ENCODE results near the gene VIPR2. TPM values are rescaled to one million over a fixed set of nuclear protein-coding genes. Genes with fewer than 3 reads are reported as not detected.

The VIPR2 gene
- total and polyA plus RNA-seq, 8 donors: 3.7 to 13.7 (median 10.6) TPM

DNA sequence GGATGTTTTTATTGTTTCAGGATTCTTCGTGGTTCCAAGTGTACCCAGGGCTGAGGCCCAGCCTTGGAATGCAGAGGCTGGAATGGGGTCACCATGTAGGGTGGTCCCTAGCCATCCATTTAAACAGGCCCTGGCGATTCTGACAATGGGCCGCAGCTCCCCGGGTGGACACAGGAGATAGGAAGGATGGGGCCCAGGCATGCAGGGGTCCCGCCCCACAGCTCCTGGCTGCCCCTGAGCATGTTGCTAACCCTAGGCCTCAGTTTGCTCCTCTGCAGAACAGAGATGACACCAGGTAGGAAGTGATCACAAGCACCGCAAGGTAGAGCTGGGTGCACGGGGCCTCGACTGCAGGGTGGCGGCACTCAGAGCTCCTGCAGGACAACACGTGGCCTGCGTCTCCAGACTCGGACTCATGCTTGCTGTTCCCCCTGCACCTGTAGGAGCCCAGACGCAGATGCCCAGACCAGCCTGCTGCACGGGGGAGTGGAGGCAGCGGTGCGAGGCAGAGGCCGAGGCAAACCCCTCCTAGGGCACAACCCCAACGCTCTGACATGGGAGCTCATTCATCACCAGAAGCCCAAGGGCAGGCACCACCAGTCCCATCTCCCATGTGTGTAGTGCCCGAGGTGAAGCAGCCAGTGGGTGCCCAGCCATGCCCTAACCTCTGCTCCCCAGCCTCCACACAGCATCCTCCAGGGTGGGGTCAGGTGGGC is 25.5 kb downstream of the VIPR2 start:
- intact Hi-C loops (cut with DNase I): no loop called here
- no peak for ATAC-seq
- FAIRE-seq: no peak

DNA sequence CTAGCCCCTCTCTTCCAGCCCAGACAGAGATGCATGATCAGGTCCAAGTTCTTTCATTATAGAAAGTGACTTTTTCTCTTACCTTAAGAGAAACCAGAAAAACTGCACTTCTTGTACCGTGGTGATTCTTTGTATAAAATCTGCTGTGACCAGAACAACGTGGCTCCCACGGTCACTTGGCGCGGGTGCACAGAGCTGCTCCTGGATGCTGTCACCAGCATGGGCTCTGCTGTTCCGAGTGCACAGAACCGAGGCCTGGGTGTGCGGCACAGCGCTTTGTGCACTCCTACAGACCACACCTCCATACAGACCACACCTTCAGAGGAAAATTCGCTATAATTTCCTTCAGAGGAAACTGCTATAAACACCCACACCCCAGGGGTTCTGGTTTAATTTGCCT is 26.0 kb downstream of the VIPR2 start:
- 95% methylated on average over 10 of the region's 10 CpGs for WGBS, 2 donors
- no peak for FAIRE-seq
- Histone ChIP-seq H3K4me3 (no peak overlapping the region), H3K9me3 (no peaks in the 10 kb centered on the region), H3K36me3 (no peaks in the 10 kb centered on the region), H3K27ac (no peak overlapping the region), H3K27me3 (no peaks in the 10 kb centered on the region), H3K4me1 (peaks cover 0 to 8% (median 0%) of the 10 kb centered on the region in 3 donors)
- TF ChIP-seq, protein P1, sequence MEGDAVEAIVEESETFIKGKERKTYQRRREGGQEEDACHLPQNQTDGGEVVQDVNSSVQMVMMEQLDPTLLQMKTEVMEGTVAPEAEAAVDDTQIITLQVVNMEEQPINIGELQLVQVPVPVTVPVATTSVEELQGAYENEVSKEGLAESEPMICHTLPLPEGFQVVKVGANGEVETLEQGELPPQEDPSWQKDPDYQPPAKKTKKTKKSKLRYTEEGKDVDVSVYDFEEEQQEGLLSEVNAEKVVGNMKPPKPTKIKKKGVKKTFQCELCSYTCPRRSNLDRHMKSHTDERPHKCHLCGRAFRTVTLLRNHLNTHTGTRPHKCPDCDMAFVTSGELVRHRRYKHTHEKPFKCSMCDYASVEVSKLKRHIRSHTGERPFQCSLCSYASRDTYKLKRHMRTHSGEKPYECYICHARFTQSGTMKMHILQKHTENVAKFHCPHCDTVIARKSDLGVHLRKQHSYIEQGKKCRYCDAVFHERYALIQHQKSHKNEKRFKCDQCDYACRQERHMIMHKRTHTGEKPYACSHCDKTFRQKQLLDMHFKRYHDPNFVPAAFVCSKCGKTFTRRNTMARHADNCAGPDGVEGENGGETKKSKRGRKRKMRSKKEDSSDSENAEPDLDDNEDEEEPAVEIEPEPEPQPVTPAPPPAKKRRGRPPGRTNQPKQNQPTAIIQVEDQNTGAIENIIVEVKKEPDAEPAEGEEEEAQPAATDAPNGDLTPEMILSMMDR (IDR thresholded peaks at IDR 0.05): no peak
- no peak for ATAC-seq
- intact Hi-C loops (cut with DNase I): no loop called here
- peak in 1 of 6 donors; percentile 32 for DNase-seq

More for the DNA sequence above, 25.5 kb downstream of the VIPR2 start:
- Histone ChIP-seq H3K4me1 (peaks cover 0 to 8% (median 0%) of the 10 kb centered on the region in 3 donors), H3K27ac (no peak overlapping the region), H3K9me3 (no peaks in the 10 kb centered on the region), H3K36me3 (no peaks in the 10 kb centered on the region), H3K4me3 (no peak overlapping the region), H3K27me3 (no peaks in the 10 kb centered on the region)
- TF ChIP-seq, protein P1 (IDR thresholded peaks at IDR 0.05): no peak
- DNase-seq: peak in 1 of 6 donors; percentile 71
- 91 to 95% methylated on average over 19 of the region's 19 CpGs for WGBS, 2 donors

DNA sequence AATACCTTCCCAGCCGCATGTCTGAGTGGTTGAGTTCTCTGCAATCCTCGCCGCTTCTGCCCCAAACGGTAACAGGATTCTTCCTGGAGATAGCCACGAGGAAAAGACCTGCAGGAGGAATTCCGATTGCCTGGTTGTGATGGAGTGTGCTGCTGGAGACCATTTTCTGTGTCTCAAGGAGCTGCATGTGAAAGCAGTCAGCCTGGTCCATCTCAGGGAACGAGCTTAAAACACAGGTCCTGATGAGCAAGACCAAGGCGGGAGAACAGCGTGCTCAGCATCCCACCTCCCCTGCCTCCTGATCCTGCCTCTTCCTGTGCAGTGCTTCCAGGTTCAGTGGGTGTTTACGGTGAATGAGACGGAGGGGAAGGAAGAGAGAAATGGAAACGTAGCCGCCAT is 26.5 kb downstream of the VIPR2 start:
- Histone ChIP-seq H3K9me3 (no peaks in the 10 kb centered on the region), H3K4me1 (peaks cover 0 to 8% (median 0%) of the 10 kb centered on the region in 3 donors), H3K36me3 (no peaks in the 10 kb centered on the region), H3K27me3 (no peaks in the 10 kb centered on the region), H3K27ac (no peak overlapping the region), H3K4me3 (no peak overlapping the region)
- no peak for FAIRE-seq
- peak in 2 of 6 donors; percentile 22 to 24 for DNase-seq
- intact Hi-C loops (cut with DNase I): no loop called here
- TF ChIP-seq, protein P1 (IDR thresholded peaks at IDR 0.05): no peak
- ATAC-seq: no peak
- WGBS, 2 donors: 87 to 95% methylated on average over 13 of the region's 13 CpGs

DNA sequence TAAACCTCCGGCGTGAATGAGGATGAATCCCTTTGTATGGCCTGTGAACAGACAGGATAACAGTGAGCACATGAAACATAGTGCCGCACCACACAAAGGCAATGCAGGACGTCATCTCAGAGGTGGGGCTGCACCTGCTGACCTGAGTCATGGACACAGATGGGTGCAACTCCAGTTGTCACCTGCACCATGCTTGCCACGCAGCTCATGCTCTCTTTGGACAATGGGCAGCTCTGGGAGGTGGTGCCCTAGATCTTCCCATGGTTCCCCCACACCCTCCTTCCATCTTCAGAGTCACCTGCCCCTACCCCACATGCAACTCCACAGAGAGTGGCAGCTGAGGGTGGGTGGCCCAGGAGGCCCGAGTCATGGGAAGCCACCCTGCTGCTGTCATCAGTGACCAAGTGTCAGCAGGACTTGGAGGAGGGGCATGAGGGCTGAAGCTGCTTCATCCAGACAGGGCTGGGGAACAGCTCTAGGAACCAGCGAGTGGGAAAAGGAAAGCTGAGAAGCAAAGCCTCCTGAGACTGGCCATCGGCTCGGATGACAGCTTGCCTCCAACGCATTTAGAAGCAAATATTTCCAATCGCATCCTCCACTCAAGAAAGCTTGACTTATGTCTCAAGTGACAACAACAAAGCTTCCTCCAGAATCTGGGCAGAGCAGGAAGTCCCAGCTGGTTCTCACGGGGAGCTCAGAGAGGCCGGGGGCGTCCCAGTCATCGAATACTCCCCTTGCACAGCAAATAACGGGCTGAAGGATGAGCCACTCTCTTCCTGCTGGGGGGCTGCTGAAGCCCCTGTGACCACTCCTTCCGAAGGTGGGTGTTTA is 27.1 kb downstream of the VIPR2 start:
- TF ChIP-seq, protein P1 (IDR thresholded peaks at IDR 0.05): no peak
- H3K36me3 ChIP-seq: no peaks in the 10 kb centered on the region
- ATAC-seq: no peak
- intact Hi-C loops (cut with DNase I): no loop called here
- 81% methylated on average over 17 of the region's 17 CpGs for WGBS, 2 donors
- no peaks in the 10 kb centered on the region for H3K9me3 ChIP-seq
- peak overlapping the region in 3 of 4 donors; percentile 85 to 96 (median 88) for H3K27ac ChIP-seq
- H3K27me3 ChIP-seq: no peaks in the 10 kb centered on the region
- peak in 2 of 6 donors; percentile 21 to 45 for DNase-seq
- FAIRE-seq: no peak
- H3K4me3 ChIP-seq: no peak overlapping the region
- H3K4me1 ChIP-seq: peaks cover 0 to 8% (median 0%) of the 10 kb centered on the region in 3 donors
